ENCODE data around the gene SYK.

Gene SYK

GRCh38 chr9:90799271-90799852 lies 2.3 kb upstream of the SYK start:
- WGBS = 95% methylated on average over 5 of the region's 5 CpGs
- Histone ChIP-seq H3K36me3 (ENCODE audit: insufficient read depth, low read length) (no peaks in the 10 kb centered on the region), H3K4me1 (ENCODE audit: insufficient read depth, low read length) (peaks cover 3% of the 10 kb centered on the region; the same call in 1 of the 2 replicates), H3K9ac (ENCODE audit: low read depth, low read length) (no peak overlapping the region), H3K9me3 (ENCODE audit: insufficient read depth, low read depth, low read length) (no peaks in the 10 kb centered on the region), H3K27me3 (ENCODE audit: insufficient read depth, low read length) (peaks cover 63% of the 10 kb centered on the region), H3K27ac (ENCODE audit: low read depth, low read length) (no peak overlapping the region), H3K4me3 (ENCODE audit: low read length) (no peak overlapping the region)

GRCh38 chr9:90801973-90802322 lies 329 bp downstream of the SYK start:
- Histone ChIP-seq H3K9ac (ENCODE audit: low read depth, low read length) (peak overlapping the region; percentile 67), H3K36me3 (ENCODE audit: insufficient read depth, low read length) (no peaks in the 10 kb centered on the region), H3K4me1 (ENCODE audit: insufficient read depth, low read length) (peaks cover 3% of the 10 kb centered on the region; the same call in 1 of the 2 replicates), H3K4me3 (ENCODE audit: low read length) (peak overlapping the region; percentile 81), H3K27ac (ENCODE audit: low read depth, low read length) (no peak overlapping the region), H3K9me3 (ENCODE audit: insufficient read depth, low read depth, low read length) (no peaks in the 10 kb centered on the region), H3K27me3 (ENCODE audit: insufficient read depth, low read length) (peaks cover 67% of the 10 kb centered on the region)
- 3% methylated on average over 29 of the region's 29 CpGs for WGBS

GRCh38 chr9:90802386-90802985 lies 867 bp downstream of the SYK start:
- WGBS = 85% methylated on average over 3 of the region's 3 CpGs

GRCh38 chr9:90803860-90804593 lies 2.4 kb downstream of the SYK start:
- Histone ChIP-seq H3K9ac (ENCODE audit: low read depth, low read length) (no peak overlapping the region), H3K4me1 (ENCODE audit: insufficient read depth, low read length) (peaks cover 3% of the 10 kb centered on the region; the same call in 1 of the 2 replicates), H3K4me3 (ENCODE audit: low read length) (no peak overlapping the region), H3K9me3 (ENCODE audit: insufficient read depth, low read depth, low read length) (no peaks in the 10 kb centered on the region), H3K27me3 (ENCODE audit: insufficient read depth, low read length) (peaks cover 62% of the 10 kb centered on the region), H3K36me3 (ENCODE audit: insufficient read depth, low read length) (no peaks in the 10 kb centered on the region), H3K27ac (ENCODE audit: low read depth, low read length) (no peak overlapping the region)
- WGBS = 100% methylated on average over 1 of the region's 3 CpGs

More at GRCh38 chr9:90802386-90802985, 867 bp downstream of the SYK start:
- Histone ChIP-seq H3K9me3 (ENCODE audit: insufficient read depth, low read depth, low read length) (no peaks in the 10 kb centered on the region), H3K4me1 (ENCODE audit: insufficient read depth, low read length) (peaks cover 3% of the 10 kb centered on the region; the same call in 1 of the 2 replicates), H3K9ac (ENCODE audit: low read depth, low read length) (peak overlapping the region; percentile 67; the same call in 1 of the 2 replicates), H3K36me3 (ENCODE audit: insufficient read depth, low read length) (no peaks in the 10 kb centered on the region), H3K4me3 (ENCODE audit: low read length) (peak overlapping the region; percentile 81), H3K27me3 (ENCODE audit: insufficient read depth, low read length) (peaks cover 67% of the 10 kb centered on the region), H3K27ac (ENCODE audit: low read depth, low read length) (no peak overlapping the region)

- H3K4me3 ChIP-seq (ENCODE audit: low read length) = no peak overlapping the region
- H3K27ac ChIP-seq (ENCODE audit: low read depth, low read length) = no peak overlapping the region
- H3K36me3 ChIP-seq (ENCODE audit: insufficient read depth, low read length) = no peaks in the 10 kb centered on the region
- H3K9ac ChIP-seq (ENCODE audit: low read depth, low read length) = no peak overlapping the region
- H3K9me3 ChIP-seq (ENCODE audit: insufficient read depth, low read depth, low read length) = no peaks in the 10 kb centered on the region
- peaks cover 55% of the 10 kb centered on the region for H3K27me3 ChIP-seq (ENCODE audit: insufficient read depth, low read length)
- peaks cover 3% of the 10 kb centered on the region; the same call in 1 of the 2 replicates for H3K4me1 ChIP-seq (ENCODE audit: insufficient read depth, low read length)
- 89% methylated on average over 6 of the region's 6 CpGs for WGBS
Observed at GRCh38 chr9:90805006-90805996, 3.7 kb downstream of the SYK start.

- no peak overlapping the region for H3K9ac ChIP-seq (ENCODE audit: low read depth, low read length)
- H3K9me3 ChIP-seq (ENCODE audit: insufficient read depth, low read depth, low read length) = no peaks in the 10 kb centered on the region
- WGBS = 79% methylated on average over 3 of the region's 3 CpGs
- no peak overlapping the region for H3K27ac ChIP-seq (ENCODE audit: low read depth, low read length)
- H3K36me3 ChIP-seq (ENCODE audit: insufficient read depth, low read length) = no peaks in the 10 kb centered on the region
- peaks cover 38% of the 10 kb centered on the region for H3K27me3 ChIP-seq (ENCODE audit: insufficient read depth, low read length)
- H3K4me1 ChIP-seq (ENCODE audit: insufficient read depth, low read length) = peaks cover 3% of the 10 kb centered on the region; the same call in 1 of the 2 replicates
- H3K4me3 ChIP-seq (ENCODE audit: low read length) = no peak overlapping the region
Observed at GRCh38 chr9:90807006-90807405, 5.4 kb downstream of the SYK start.

GRCh38 chr9:90808398-90808797 lies 6.8 kb downstream of the SYK start:
- no peaks in the 10 kb centered on the region for H3K4me1 ChIP-seq (ENCODE audit: insufficient read depth, low read length)
- WGBS = 83% methylated on average over 6 of the region's 6 CpGs
- no peak overlapping the region for H3K9ac ChIP-seq (ENCODE audit: low read depth, low read length)
- H3K4me3 ChIP-seq (ENCODE audit: low read length) = no peak overlapping the region
- H3K27me3 ChIP-seq (ENCODE audit: insufficient read depth, low read length) = peaks cover 26% of the 10 kb centered on the region
- no peaks in the 10 kb centered on the region for H3K9me3 ChIP-seq (ENCODE audit: insufficient read depth, low read depth, low read length)
- no peak overlapping the region for H3K27ac ChIP-seq (ENCODE audit: low read depth, low read length)
- H3K36me3 ChIP-seq (ENCODE audit: insufficient read depth, low read length) = no peaks in the 10 kb centered on the region

GRCh38 chr9:90808890-90809685 lies 7.5 kb downstream of the SYK start:
- no peaks in the 10 kb centered on the region for H3K9me3 ChIP-seq (ENCODE audit: insufficient read depth, low read depth, low read length)
- no peaks in the 10 kb centered on the region for H3K36me3 ChIP-seq (ENCODE audit: insufficient read depth, low read length)
- no peak overlapping the region for H3K27ac ChIP-seq (ENCODE audit: low read depth, low read length)
- H3K4me1 ChIP-seq (ENCODE audit: insufficient read depth, low read length) = no peaks in the 10 kb centered on the region
- no peak overlapping the region for H3K4me3 ChIP-seq (ENCODE audit: low read length)
- WGBS = 93% methylated on average over 8 of the region's 8 CpGs
- peaks cover 24% of the 10 kb centered on the region for H3K27me3 ChIP-seq (ENCODE audit: insufficient read depth, low read length)
- H3K9ac ChIP-seq (ENCODE audit: low read depth, low read length) = no peak overlapping the region

GRCh38 chr9:90810691-90811090 lies 9.1 kb downstream of the SYK start:
- H3K36me3 ChIP-seq (ENCODE audit: insufficient read depth, low read length) = no peaks in the 10 kb centered on the region
- peaks cover 26% of the 10 kb centered on the region for H3K27me3 ChIP-seq (ENCODE audit: insufficient read depth, low read length)
- peaks cover 6% of the 10 kb centered on the region; the same call in 1 of the 2 replicates for H3K4me1 ChIP-seq (ENCODE audit: insufficient read depth, low read length)
- H3K27ac ChIP-seq (ENCODE audit: low read depth, low read length) = no peak overlapping the region
- no peaks in the 10 kb centered on the region for H3K9me3 ChIP-seq (ENCODE audit: insufficient read depth, low read depth, low read length)
- WGBS = 95% methylated on average over 2 of the region's 4 CpGs
- no peak overlapping the region for H3K4me3 ChIP-seq (ENCODE audit: low read length)
- no peak overlapping the region for H3K9ac ChIP-seq (ENCODE audit: low read depth, low read length)

- Histone ChIP-seq H3K36me3 (ENCODE audit: insufficient read depth, low read length) (no peaks in the 10 kb centered on the region), H3K4me1 (ENCODE audit: insufficient read depth, low read length) (peaks cover 7% of the 10 kb centered on the region; the same call in 1 of the 2 replicates), H3K9me3 (ENCODE audit: insufficient read depth, low read depth, low read length) (no peaks in the 10 kb centered on the region), H3K27me3 (ENCODE audit: insufficient read depth, low read length) (peaks cover 33% of the 10 kb centered on the region), H3K9ac (ENCODE audit: low read depth, low read length) (no peak overlapping the region), H3K4me3 (ENCODE audit: low read length) (no peak overlapping the region), H3K27ac (ENCODE audit: low read depth, low read length) (no peak overlapping the region)
- 92% methylated on average over 8 of the region's 8 CpGs for WGBS
Observed at GRCh38 chr9:90813046-90813445, 11.4 kb downstream of the SYK start.
